Ecto neural progenitor cell (in vitro differentiated cells): ENCODE results near the gene FRAS1.
"Not testable (repeated sequence)": the region's sequence is repeated elsewhere in the genome, so short reads cannot be mapped to it uniquely, and the experiment has no call there.

Experiments
- DNase-seq: peaks from one replicate; pipeline ENCODE4 v3.0.0-alpha.2; 2018; ENCODE audit warnings: low spot score

The FRAS1 gene

GRCh38 chr4:78165758-78166157 is 108.6 kb downstream of the FRAS1 start:
- no peak for DNase-seq

DNA sequence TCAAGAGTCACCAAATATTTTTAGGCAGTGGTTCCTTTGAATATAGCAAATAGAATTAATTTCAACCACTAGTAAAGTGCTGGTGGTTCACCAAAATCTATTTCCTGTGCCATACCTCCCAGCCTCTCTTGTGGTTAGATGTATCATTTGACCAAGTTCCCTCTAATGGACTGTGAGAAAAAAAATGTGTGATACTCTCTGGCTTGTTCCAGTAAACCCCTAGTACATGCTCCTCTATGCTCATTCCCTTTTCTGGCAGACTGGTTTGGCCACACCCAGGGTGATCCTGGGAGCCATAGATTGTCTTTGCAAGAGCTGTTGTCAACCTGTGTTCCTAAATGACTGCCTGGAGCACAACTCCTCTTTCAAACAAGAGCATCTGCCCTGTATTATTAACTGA is 109.5 kb downstream of the FRAS1 start:
- no peak for DNase-seq

- DNase-seq, result no peak
Observed at GRCh38 chr4:78167510-78167909, 110.4 kb downstream of the FRAS1 start.

DNA sequence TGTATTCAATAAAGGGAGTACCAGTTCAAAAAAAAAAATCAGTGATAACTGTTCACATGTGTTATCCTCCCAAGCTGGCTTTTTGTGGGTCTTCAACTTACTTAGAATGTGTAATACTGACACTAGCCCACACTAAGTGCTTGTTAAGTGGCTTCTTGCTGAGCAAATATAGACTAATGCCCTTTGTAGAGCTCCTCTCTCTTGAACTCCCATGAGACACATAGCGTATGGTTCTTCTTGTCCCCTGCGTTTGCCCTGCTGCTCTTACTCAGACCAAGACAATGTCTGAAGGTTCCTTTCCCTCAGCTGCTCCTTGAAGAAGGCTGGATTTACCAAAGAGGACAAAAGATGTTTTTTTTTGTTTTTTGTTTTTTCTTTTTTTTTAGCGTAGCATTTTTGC is 110.9 kb downstream of the FRAS1 start:
- no peak for DNase-seq

DNA sequence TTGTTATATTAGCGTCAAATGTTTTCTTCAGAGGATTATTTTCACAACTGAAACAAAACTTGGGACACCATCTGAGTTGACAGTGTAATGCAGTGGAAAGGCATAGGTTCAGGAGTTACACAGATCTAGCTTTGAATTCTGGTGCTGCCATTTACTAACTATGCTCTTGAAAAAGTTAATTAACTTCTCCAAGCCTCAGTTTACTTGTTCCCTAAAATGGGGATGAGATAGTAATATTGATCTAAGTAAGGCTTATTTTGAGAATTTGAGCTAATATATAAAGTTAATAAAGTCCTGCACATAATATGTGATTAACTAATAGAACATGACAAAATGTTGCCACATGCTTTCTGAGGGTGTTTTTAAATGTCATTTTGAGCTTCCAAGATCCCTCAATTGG is 112.6 kb downstream of the FRAS1 start:
- DNase-seq, result no peak

GRCh38 chr4:78171482-78171881 is 114.4 kb downstream of the FRAS1 start:
- DNase-seq, result no peak

DNA sequence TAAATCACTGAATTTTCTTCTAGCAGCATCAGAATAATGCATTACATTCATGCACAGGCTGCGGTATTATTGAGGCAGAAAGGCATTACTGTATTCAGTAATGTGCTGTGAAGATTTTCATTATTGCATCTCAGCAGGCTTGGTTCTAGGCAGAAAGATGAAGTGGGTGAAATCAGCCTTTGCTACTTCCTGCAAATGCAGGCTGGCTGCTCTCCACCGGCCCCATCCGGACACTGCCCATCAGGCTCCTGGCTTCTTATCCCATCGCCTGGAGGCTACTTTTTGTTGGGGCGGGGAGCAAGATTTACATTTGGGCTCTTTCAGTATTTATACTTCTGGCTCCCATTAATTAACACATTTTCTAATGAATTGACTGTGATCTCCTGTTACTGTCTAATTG is 117.8 kb downstream of the FRAS1 start:
- no peak for DNase-seq

DNA sequence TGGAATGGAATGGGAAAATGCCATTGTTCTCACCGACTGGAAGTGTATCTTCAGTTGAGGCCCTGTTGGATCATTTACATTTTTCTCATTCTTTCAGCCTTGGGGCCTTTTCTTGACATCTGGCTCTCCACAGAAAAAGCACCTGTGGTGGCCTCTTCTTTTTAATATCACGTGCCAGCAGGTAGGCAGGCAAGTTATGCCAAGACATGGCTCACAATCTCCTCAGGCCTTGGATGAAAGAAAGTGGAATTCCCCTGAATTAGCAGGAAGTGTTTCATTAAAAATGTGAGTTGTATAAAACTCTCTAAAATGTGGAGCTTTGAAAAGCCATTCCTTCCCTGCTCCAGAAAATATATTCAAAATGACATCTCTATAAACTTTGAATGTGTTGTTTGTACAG is 122.1 kb downstream of the FRAS1 start:
- DNase-seq, result no peak

DNA sequence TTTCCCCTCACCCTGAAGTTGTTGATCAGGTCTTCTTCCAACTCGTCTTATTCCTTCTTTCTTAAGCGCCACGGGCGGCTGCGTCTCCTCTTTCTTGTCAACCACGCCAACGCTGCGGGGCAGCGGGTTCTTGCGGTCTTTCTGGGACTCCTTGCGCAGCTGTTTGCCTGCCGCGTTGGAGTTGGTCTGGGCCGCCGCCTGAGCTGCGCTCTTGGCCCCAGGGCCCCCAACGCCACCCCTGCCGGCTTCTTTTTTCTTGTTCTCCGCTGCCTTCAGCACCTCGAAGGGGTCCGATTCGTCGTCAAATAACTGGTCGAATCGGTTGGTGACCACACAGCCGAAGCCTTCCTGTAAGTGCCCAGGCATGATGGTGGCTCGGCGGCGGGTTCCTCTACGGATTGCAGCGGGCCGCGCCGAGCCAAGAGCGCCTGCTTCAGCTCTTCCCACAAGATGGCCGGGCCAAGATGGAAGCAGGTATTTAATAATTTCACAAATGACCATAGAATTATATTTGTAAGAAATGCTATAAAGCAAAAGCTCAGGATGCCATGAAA is 124.6 kb downstream of the FRAS1 start:
- not testable (repeated sequence) for DNase-seq

DNA sequence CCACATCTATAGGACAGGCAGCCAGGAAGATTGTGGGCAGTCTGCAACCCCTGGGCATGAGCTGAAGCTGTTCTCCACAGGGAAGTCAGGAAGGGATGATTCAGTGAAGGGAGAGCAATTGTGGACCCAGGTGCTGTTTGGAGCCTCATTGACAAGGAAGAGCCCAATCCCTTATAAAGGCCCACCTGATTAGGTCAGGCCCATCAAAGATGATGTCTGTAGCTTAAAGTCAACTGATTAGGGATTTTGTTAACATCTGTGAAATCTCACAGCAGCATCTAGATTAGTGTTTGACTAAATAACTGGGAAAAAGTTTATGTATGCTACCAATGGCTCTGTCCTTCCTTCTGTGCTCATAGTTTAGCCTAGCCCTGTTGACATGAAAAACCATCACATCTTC is 127.5 kb downstream of the FRAS1 start:
- DNase-seq, result no peak

DNA sequence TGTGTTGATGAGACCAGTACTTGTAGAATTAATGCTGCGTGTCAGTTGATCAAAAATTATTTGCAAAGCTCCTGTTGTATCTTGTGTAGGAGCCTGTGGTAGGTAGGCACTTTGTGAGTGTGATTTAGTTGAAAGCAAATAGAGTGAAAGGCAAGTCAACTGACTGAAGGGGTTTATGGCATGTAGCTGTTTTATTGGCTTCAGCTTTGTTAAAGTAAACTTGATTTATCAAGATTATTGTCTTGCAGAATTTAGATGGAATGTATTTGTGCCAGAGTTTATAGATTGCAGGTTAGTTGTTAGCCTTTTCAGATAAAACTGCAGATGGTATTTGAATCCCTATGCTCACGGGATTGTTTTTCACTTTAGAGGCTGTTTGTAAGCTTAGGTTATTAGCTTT is 128.0 kb downstream of the FRAS1 start:
- DNase-seq, result no peak

DNA sequence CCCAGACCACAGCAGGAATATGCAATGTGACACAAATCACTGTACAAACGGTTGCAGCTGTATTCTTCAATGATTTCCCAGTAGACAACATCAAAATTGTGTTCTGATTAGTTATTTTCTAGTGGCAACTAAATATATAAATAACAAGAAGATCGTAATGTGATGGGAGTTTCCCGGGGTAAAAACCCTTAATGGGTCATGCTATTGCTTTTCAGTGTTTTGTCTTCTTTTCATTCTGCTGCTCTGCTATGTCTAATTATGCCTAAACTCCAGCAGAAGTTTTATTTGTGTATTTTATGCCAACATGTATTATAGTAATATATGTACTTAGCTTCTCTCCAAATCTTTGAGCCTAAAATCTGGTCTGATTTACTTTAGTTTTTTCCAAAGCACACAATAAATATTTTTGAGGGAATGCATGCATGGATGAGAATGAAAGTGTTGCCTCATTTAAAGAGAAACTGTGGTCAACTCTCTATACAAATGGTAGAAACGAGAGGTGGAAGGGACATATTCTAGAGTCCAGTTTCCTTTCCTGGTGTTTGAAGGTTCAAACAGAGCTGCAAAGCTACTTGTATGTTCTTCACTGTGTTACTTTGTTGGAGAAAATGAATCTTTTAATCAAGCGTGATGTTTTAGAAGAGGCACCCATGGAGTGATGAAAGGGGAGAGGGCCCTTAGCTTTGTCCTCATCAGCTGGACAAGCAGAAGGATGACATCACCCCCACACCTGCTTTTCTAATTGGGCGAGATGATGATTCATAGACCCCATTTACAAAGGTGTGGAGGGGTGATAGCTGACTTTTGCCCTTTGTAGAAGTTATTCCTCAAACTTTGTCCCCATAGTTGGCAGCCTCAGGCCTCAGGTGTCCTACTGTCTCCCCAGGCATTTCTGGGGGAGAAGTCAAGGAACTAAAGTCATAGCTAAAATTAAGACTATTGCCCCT is 129.7 kb downstream of the FRAS1 start:
- no peak for DNase-seq

- no peak for DNase-seq
Observed at GRCh38 chr4:78190068-78190467, 132.9 kb downstream of the FRAS1 start.

DNA sequence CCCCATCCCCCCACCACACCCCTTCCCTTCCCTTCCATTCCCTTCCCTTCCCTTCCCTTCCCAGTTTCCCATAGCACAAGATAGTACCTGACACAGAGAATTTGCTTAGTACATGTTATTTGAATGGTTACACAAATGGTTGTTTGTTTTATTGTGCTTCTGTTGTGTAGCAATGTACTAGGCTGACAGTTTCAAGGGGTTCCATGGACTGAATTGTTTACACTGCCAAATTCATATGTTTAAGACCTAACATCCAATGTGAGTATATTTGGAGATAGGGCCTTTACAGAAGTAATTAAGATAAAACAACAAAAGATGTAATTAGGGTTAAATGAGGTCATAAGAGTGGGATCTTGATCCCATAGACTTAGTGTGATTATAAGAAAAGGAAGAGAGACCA is 133.5 kb downstream of the FRAS1 start:
- DNase-seq, result no peak

GRCh38 chr4:78197947-78198346 is 140.8 kb downstream of the FRAS1 start:
- no peak for DNase-seq

DNA sequence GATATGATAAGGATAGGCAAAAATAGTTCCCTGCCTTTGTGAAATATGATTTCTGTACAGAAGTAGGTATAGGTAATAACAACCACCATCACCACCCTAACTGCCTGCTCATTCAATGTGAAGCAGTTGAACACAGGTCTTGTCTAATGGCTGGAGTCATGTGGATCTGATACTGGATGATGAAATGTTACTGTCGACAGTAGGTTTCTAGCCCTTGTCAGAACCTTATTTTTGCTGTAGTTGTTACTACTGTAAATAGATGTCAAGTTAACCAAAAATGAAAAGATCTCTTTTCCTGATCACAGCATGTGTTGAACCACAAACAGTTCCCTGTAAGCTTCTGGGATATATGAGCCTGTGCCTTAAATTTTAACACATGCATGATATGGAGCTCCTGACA is 142.9 kb downstream of the FRAS1 start:
- DNase-seq, result no peak

DNA sequence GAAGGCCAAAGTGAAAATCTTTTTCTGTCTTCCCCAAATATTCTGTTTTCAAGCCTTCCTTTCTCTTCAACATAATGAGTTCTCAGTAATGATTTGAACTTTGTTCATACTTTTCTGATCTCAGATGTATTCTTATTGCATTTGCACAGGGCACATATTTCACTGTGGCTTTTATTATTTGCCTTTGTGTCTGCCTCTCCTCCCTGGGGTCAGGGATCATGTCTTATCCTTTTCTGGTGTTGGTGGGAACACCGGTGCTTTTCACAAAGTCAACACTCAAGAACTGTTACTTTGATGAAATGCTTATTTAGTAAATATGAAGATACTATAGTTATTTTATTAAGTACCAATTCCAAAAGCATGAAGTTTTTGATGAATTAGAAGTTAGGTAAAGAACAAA is 143.8 kb downstream of the FRAS1 start:
- no peak for DNase-seq

DNA sequence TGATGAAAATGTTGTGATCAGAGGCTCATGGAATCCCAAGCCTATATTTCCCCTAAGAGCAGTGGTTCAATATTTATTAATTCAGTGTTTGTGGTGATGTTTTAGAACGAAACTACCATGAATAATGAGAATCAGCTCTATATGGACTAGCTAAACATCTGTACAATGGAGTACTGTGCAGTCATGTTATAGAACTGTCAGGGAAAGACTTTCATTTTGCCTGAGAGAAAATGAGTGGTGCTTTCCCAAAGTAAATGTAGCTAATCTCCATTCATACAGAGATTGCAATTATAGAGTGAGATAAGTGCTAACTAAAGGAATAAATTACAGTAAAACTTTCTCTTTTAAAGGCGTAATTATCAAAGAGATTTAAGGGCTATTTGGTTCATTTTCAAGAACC is 147.1 kb downstream of the FRAS1 start:
- no peak for DNase-seq

GRCh38 chr4:78205591-78205990 is 148.5 kb downstream of the FRAS1 start:
- DNase-seq, result peak; percentile 53

- no peak for DNase-seq
Observed at GRCh38 chr4:78207541-78207940, 150.4 kb downstream of the FRAS1 start.

- DNase-seq, result no peak
Observed at GRCh38 chr4:78207951-78208350, 150.8 kb downstream of the FRAS1 start.

DNA sequence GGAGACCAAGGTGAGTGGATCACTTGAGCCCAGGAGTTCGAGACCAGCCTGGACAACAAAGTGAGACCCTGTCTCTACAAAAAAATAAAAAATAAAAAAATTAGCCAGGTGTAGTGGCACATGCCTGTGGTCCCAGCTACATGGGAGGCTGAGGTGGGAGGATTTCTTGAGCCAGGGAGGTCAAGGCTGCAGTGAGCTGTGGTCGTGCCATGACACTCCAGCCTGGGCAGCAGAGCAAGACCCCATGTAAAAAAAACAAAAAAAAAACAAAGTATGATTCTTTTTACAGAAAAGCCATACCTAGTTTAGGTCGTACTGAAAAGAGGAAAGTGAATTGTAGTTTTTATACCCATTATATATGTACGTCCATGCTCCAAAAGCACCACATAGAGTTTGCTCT is 151.8 kb downstream of the FRAS1 start:
- not testable (repeated sequence) for DNase-seq

GRCh38 chr4:78210694-78211410 is 153.7 kb downstream of the FRAS1 start:
- DNase-seq, result no peak
